ENCODE measurements around the gene COL6A5.
"Not testable (repeated sequence)": the region's sequence is repeated elsewhere in the genome, so short reads cannot be mapped to it uniquely, and the experiment has no call there.

The COL6A5 gene

DNA sequence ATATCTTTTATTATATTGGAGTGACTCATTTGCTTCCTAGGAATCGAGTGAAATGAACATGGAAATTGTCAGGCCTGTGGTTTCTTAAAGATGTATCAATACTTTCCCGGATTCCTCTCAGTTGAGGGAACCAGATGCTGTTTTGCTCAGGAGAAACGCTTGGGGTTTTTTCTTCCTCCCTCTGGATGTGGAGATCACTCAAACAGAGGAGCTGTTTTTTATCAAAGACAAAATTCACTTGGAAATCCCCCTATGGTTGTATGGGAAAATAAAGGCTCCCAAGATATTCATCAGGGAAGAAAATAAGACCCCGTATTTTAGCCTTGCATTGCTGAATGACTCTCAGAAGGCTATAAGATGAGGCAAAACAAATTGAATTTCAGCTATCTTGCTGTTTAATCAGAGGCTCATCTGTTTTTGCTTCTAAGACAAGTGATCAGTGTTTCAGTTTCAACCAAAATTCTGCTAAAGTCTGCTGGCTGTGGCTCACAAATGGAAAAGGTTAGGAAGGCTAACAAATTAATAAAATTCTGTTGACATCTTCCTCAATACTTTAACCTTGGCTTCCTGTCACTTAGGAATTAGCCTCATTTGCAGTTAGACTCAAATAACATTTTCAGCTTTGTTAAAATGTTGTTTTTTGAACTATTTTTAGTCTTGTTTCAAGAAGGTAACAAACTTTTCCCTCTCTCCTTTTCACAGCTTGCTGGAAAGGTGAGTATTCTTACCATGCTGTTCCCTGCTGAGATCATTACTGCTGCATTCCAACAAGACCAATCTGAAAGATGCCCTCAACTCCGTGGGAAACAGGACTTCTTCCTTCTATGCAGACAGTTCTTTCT is 83.6 kb downstream of the COL6A5 start:
- ChIA-PET CTCF (no interaction called here), POLR2A (no interaction called here)
- no peak for TF ChIP-seq CTCF (IDR thresholded peaks at IDR 0.05; ENCODE audit: control extremely low read depth, extremely low read depth, low read depth, missing control alignments)
- no peak for DNase-seq (ENCODE audit: extremely low spot score)

GRCh38 chr3:130429713-130430023 is 84.2 kb downstream of the COL6A5 start:
- TF ChIP-seq CTCF (IDR thresholded peaks at IDR 0.05; ENCODE audit: control extremely low read depth, extremely low read depth, low read depth, missing control alignments), result no peak
- DNase-seq (ENCODE audit: extremely low spot score), result no peak
- POLR2A ChIA-PET, result no interaction called here
- CTCF ChIA-PET, result no interaction called here

DNA sequence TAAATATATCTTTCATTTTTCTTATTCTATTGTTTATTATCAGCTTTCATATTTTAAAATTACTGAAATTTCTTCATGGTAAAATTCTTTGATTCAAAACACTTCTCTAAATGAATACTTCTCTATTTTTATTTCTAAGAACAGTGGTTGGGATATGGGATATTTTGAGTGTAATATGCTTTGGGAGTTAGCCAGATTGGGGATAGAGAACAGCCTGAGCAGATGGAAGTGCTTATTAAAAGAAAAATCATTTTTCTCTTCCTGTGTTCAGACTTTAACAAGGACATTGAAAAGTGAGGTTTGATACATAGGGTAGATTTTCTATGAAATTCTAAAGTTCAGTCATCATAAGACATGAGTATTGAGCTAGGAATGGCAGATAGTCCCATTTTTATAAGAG is 84.8 kb downstream of the COL6A5 start:
- DNase-seq (ENCODE audit: extremely low spot score), result no peak
- no peak for TF ChIP-seq CTCF (IDR thresholded peaks at IDR 0.05; ENCODE audit: control extremely low read depth, extremely low read depth, low read depth, missing control alignments)
- ChIA-PET CTCF (interaction anchor here (1.1 to 2.2 kb wide), 3 partner anchors 10 to 154 kb away, joined by 3 to 6 read pairs (median 3); no protein-coding TSS in a partner anchor), POLR2A (no interaction called here)

DNA sequence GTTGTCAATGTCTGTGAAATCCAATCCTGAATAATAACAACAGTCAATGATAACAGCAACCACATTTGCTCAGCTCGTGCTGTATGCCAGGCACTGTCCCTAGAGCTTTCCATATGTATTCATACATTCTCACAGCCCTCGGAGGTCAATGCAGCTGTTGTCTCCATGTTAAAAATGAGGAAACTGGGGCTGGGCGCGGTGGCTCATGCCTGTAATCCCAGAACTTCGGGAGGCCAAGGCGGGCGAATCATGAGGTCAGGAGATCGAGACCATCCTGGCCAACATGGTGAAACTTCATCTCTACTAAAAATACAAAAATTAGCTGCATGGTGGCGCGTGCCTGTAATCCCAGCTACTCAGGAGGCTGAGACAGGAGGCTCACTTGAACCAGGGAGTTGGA is 86.6 kb downstream of the COL6A5 start:
- POLR2A ChIA-PET; DNase-seq (ENCODE audit: extremely low spot score): not testable (repeated sequence)
- CTCF ChIA-PET, result interaction anchor here (2.2 kb wide), 1 partner anchor 8 kb away, joined by 6 read pairs; no protein-coding TSS in a partner anchor

- no peak for DNase-seq (ENCODE audit: extremely low spot score)
- ChIA-PET POLR2A (no interaction called here), CTCF (no interaction called here)
- no peak for TF ChIP-seq CTCF (IDR thresholded peaks at IDR 0.05; ENCODE audit: control extremely low read depth, extremely low read depth, low read depth, missing control alignments)
Observed at GRCh38 chr3:130433306-130433705, 87.8 kb downstream of the COL6A5 start.

DNA sequence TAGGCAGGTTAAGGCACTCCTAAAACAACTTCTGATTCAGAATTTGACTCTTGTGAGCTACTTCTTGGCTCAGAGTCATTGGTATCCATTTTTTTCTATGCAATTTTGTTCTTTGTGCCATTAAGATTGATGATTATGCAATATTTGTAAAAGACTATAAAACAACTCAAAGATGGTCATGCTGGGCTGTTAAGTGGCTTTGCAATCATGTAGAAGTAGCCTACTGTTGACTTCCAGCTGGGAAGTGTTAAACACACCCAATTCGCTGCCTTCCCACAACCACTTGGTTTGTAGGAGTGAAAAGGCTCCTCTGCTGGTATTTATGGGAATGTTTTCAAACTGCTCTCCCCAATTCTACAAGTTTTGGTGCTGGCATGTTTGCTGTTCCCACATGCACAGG is 96.8 kb downstream of the COL6A5 start:
- ChIA-PET CTCF (no interaction called here), POLR2A (no interaction called here)
- no peak for DNase-seq (ENCODE audit: extremely low spot score)
- no peak for TF ChIP-seq CTCF (IDR thresholded peaks at IDR 0.05; ENCODE audit: control extremely low read depth, extremely low read depth, low read depth, missing control alignments)

- CTCF ChIA-PET; POLR2A ChIA-PET; DNase-seq (ENCODE audit: extremely low spot score): not testable (repeated sequence)
Observed at GRCh38 chr3:130446840-130447239, 101.4 kb downstream of the COL6A5 start.

GRCh38 chr3:130448155-130448554 is 102.7 kb downstream of the COL6A5 start:
- DNase-seq (ENCODE audit: extremely low spot score); CTCF ChIA-PET; POLR2A ChIA-PET: not testable (repeated sequence)
